ENCODE measurements around the gene PRM1.
A peak's percentile ranks its signal among the peaks of the same experiment; 100 is the strongest.

Gene PRM1

GRCh38 chr16:11273721-11274324 lies 7.3 kb downstream of the PRM1 start:
- DNase-seq (ENCODE audit: low read depth in 2 of 2): no peak

GRCh38 chr16:11272921-11273720 lies 8.0 kb downstream of the PRM1 start, which contains the start of gene PRM3:
PRM3 (minus strand) TSS chr16:11273629; CDS start chr16:11273595, 34 bp downstream.
- DNase-seq (ENCODE audit: low read depth in 2 of 2): no peak

- DNase-seq (ENCODE audit: low read depth in 2 of 2): no peak
Measured at GRCh38 chr16:11272484-11272883, 8.6 kb downstream of the PRM1 start.

- DNase-seq (ENCODE audit: low read depth in 2 of 2): no peak
Measured at GRCh38 chr16:11271610-11272009, 9.5 kb downstream of the PRM1 start.

- no peak for DNase-seq (ENCODE audit: low read depth in 2 of 2)
Measured at GRCh38 chr16:11270602-11271162, 10.4 kb downstream of the PRM1 start.

GRCh38 chr16:11268921-11269375 lies 12.2 kb downstream of the PRM1 start, which contains the start of gene TNP2:
TNP2 (minus strand) TSS chr16:11269325; CDS start chr16:11269262, 63 bp downstream.
- DNase-seq (ENCODE audit: low read depth in 2 of 2): no peak

GRCh38 chr16:11265124-11265523 lies 16.0 kb downstream of the PRM1 start:
- DNase-seq (ENCODE audit: low read depth in 2 of 2): no peak

- no peak for DNase-seq (ENCODE audit: low read depth in 2 of 2)
Measured at GRCh38 chr16:11264155-11264832, 16.8 kb downstream of the PRM1 start.

- DNase-seq (ENCODE audit: low read depth in 2 of 2): no peak
Measured at GRCh38 chr16:11263737-11264136, 17.4 kb downstream of the PRM1 start.

GRCh38 chr16:11262915-11263314 lies 18.2 kb downstream of the PRM1 start:
- no peak for DNase-seq (ENCODE audit: low read depth in 2 of 2)

GRCh38 chr16:11260596-11260966 lies 20.5 kb downstream of the PRM1 start:
- DNase-seq (ENCODE audit: low read depth in 2 of 2): no peak

- no peak for DNase-seq (ENCODE audit: low read depth in 2 of 2)
Measured at GRCh38 chr16:11259655-11260595, 21.2 kb downstream of the PRM1 start.

- DNase-seq (ENCODE audit: low read depth in 2 of 2): no peak
Measured at GRCh38 chr16:11258553-11259492, 22.3 kb downstream of the PRM1 start.

- no peak for DNase-seq (ENCODE audit: low read depth in 2 of 2)
Measured at GRCh38 chr16:11257131-11257938, 23.8 kb downstream of the PRM1 start.

GRCh38 chr16:11256661-11257130 lies 24.4 kb downstream of the PRM1 start:
- no peak for DNase-seq (ENCODE audit: low read depth in 2 of 2)

- DNase-seq (ENCODE audit: low read depth in 2 of 2): peak; percentile 80 to 81
Measured at GRCh38 chr16:11255737-11256660, 25.1 kb downstream of the PRM1 start, which contains the start of gene SOCS1. SOCS1 (minus strand) TSS chr16:11256204; CDS start chr16:11255478, 726 bp downstream.

- DNase-seq (ENCODE audit: low read depth in 2 of 2): peak in 1 of 2 donors; percentile 35
Measured at GRCh38 chr16:11254913-11255736, 26.0 kb downstream of the PRM1 start.

Data from stimulated activated CD8-positive, alpha-beta memory T cell treated with anti-CD3 and anti-CD28 coated beads, Interleukin-7, amount 100 ng/mL, for 1 hour (primary cell).